ENCODE results near the gene FOXA3. TPM values are rescaled to one million over a fixed set of nuclear protein-coding genes. Genes with fewer than 3 reads are reported as not detected.

The FOXA3 gene
- total RNA-seq, 1 experiment from 2014 or later: 22.2 TPM

GRCh38 chr19:45825917-45826893 is 37.9 kb upstream of the FOXA3 start:
- Histone ChIP-seq H3K4me2 (ENCODE audit: insufficient read depth, insufficient read length, low read length) (no peak overlapping the region), H3K4me1 (ENCODE audit: insufficient read depth, low read length) (no peaks in the 10 kb centered on the region), H3K9ac (ENCODE audit: extremely low read depth, insufficient read length, low read length) (no peak overlapping the region), H3K27ac (ENCODE audit: insufficient read length, low read depth, low read length) (no peak overlapping the region), H2BK120ac (ENCODE audit: low read depth, low read length, poor library complexity, severe bottlenecking) (no peak overlapping the region), H3K14ac (ENCODE audit: insufficient read depth, low read length) (no peak overlapping the region), H3K79me1 (ENCODE audit: insufficient read depth, low read depth, low read length, poor library complexity, severe bottlenecking) (no peaks in the 10 kb centered on the region), H2AFZ (ENCODE audit: low read length) (no peak overlapping the region), H3K18ac (ENCODE audit: insufficient read length, low read depth, low read length) (no peak overlapping the region), H3K56ac (ENCODE audit: insufficient read length, low read depth, low read length) (no peak overlapping the region), H3K27me3 (ENCODE audit: insufficient read depth, low read length) (no peaks in the 10 kb centered on the region), H2BK20ac (ENCODE audit: low read depth, low read length, poor library complexity, severe bottlenecking) (no peak overlapping the region), H3K4ac (ENCODE audit: low read depth, low read length) (no peak overlapping the region), H3K79me2 (ENCODE audit: insufficient read depth, low read length) (no peaks in the 10 kb centered on the region), H4K20me1 (ENCODE audit: control insufficient read depth, insufficient read depth, insufficient read length) (no peaks in the 10 kb centered on the region), H3K9me3 (ENCODE audit: control insufficient read depth, low read depth, low read length) (no peaks in the 10 kb centered on the region), H2AK5ac (ENCODE audit: insufficient read length, low read length) (no peak overlapping the region), H2BK5ac (ENCODE audit: insufficient read length, low read length) (no peak overlapping the region), H2BK12ac (ENCODE audit: insufficient read length, low read depth, low read length) (no peak overlapping the region), H4K5ac (ENCODE audit: insufficient read length, low read depth, low read length) (no peak overlapping the region), H3K23ac (ENCODE audit: insufficient read length, low read depth, low read length) (no peak overlapping the region), H2BK15ac (ENCODE audit: low read depth, low read length) (no peak overlapping the region), H4K8ac (replicated peaks; ENCODE audit: insufficient read length, low read depth, low read length) (no peak overlapping the region), H3K23me2 (ENCODE audit: insufficient read length, low read depth, low read length, poor library complexity, severe bottlenecking) (no peaks in the 10 kb centered on the region), H3T11ph (ENCODE audit: low read length) (no peak overlapping the region), H4K91ac (ENCODE audit: insufficient read length, low read depth, low read length) (no peak overlapping the region)
- Mint-ChIP-seq H3K4me1 (peaks cover 0 to 3% of the 10 kb centered on the region in 2 experiments; a peak in 2 of 4 replicates), H3K9me3 (no peaks in the 10 kb centered on the region), H3K27ac (no peak overlapping the region; a peak in 2 of 7 replicates), H3K27me3 (ENCODE audit: low read depth) (no peaks in the 10 kb centered on the region), H3K36me3 (ENCODE audit: insufficient read depth in 1 of 3, low read depth in 3 of 3) (peaks cover 61 to 98% (median 94%) of the 10 kb centered on the region in 3 experiments), H3K4me3 (no peak overlapping the region)
- WGBS (ENCODE audit: extremely low coverage, insufficient read length, low lambda C conversion rate): no CpG with 5 or more reads among the region's 22 CpGs
- DNase-seq: no peak
- TF ChIP-seq CTCF (conservative IDR thresholded peaks at IDR 0.05): no peak
